Activated CD4-positive, alpha-beta T cell treated with anti-CD3 and anti-CD28 coated beads, Interleukin-2, amount 50 U/mL, for 16 hours (primary cell): Measurements from ENCODE around the gene PKNOX1.
"Not testable (repeated sequence)": the region's sequence is repeated elsewhere in the genome, so short reads cannot be mapped to it uniquely, and the experiment has no call there.

ENCODE experiments used
- DNase-seq: peaks from one replicate; pipeline ENCODE4 v3.0.0-alpha.2; 2020

The PKNOX1 gene

DNA sequence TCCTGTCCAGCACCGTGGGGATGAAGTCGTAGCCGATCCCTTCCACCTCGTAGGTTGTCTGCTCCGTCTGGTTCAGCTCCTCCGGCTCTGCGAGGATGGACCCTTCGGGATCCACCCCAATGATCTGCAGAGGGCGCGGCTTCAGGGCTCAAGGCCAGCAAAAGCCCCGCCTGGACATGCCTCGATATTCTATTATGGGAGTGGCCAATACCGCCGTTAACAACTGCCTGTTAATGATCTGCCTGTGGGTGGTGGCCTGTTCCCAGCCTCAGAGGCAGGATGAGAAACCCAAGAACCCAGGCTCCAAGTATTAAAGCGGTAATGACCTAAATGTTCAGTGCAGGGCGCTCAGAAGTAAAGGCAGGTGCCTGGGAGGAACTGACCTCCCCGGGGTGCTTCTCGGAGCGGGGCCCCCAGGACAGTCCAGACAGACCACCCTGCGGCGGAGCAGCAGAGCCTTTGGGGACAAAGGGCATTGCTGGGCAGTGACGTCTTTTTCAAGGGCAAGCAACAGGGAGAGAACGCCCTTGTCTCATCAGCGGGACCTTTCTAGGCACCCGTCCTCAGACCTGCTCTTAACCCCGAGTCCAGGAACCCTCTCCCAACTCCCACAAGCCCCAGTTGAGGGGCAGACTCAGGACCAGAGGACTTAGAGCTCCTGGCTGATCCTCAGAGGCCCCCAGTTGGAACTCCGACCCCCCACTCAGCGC is 88.7 kb downstream of the PKNOX1 start:
- DNase-seq = not testable (repeated sequence)

DNA sequence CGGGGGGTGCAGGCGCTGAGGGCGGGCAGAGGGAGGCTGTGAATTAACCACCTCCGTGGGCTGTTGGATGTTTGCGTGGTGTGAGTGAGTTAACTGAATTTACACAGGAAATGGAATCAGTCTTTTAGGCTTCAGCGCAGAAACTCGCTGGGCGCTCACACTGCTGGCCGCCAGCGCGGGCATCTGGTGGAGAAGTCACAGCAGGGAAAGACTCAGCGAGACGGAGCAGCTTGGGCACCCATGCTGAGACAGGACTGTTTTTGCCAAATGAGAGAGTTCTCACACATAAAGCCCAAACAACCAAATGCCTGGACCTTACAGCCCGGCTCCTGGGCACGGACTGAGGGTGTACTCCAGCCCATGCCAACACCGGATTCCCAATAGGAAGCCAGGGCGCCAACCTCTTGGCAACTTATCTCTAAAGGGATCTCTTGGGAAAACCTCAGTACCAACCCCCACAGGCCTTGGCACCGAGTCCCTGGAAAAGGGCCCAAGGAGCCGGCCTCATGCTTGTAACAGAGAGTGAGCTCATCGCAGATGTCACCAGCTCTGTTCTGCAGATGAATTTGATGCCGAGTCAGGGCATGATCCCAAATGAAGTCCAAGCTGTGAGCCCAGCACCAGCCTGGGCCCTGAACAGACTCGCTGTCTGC is 90.0 kb downstream of the PKNOX1 start:
- not testable (repeated sequence) for DNase-seq

DNA sequence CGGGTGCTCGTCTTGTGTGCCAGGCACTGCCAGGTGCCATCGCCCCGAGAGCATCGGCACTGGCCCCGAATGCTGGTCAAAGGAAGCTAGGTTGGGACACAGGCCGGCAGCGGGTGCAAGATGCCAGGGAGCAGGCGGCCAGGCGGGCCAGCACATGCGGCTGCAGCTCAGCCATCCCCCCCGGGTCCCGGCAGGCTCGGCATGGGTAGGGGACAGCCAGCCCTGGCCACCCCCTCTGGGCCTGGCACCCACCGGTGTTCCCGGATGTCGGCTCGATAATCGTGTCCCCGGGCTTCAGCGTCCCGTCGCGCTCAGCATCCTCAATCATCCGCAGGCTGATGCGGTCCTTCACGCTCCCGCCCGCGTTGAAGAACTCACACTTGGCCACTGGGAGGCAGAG is 91.6 kb downstream of the PKNOX1 start:
- DNase-seq = not testable (repeated sequence)

DNA sequence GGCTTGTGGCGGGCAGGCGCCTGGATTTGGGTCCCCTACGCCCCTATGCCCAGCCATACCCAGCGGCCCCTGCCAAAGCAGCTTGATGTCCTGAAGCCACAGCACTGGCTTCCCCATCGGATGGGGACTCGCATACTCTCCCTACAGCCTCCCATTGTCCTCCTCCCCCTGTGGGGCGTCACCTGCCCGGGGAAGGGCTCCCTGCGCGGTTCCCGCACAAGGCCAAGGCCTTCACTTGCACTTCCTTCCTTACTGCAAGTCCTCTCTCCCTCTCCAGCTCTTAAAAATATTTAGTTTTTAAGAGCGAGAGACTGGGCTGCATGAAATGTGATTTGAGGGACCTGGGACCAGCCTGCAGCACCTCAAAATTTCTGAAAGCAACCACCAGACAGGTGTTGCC is 92.3 kb downstream of the PKNOX1 start:
- DNase-seq = not testable (repeated sequence)

DNA sequence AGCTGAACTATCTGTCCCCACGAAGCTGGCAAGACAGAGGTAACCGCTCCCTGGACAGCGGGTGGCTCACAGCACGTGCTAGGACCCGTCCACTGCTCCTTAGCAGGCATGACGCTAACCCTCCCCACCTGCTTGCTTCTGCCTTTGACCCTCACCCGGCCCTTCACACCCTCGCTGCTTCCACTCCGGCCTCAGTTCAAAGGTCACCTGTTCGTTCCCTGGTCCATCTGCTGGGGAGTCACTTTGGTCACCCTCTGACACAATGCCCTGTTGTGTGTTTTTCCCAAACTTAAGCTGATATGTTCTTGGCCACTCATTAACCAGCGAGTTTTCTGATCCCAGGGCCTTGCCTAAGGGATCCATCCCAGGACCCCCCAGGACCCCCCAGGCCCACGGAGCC is 93.7 kb downstream of the PKNOX1 start:
- not testable (repeated sequence) for DNase-seq

DNA sequence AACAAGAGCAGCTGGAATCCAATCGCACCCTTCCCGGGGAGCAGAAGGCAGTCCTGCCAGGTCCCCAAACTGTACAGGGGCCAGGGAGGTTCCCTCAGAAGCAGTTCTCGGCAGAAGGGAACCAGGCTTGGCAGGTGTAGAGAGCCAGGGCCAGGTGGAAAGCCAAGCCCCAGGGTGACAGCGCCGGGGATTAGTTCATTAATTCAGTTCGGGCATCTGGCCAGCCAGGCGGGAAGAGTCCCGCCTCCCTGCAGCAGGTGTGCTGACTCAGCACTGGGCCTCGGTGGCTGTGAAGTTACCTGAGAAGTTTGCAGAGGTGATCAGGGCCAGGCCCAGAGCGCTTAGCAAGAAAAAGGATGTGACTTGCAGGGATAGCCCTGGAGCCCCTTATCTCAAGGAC is 95.3 kb downstream of the PKNOX1 start:
- DNase-seq = not testable (repeated sequence)

DNA sequence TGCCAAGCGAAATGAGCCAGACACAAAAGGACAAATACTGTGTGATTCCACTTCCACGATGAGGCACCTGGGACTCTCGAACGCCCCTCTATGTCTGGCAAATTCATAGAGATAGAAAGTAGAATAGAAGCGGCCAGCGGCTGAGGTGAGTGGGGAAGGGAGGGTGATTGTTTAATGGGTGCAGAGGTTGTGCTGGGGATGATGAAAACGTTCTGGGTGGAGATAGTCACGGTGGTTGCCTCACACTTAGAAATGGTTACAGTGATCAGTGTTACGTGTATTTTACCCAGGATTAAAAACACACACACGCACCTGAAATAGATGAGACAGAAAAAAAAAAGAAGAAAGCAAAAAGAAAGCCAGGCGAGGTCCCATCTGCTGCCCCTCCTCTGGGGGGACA is 98.4 kb downstream of the PKNOX1 start:
- not testable (repeated sequence) for DNase-seq

DNA sequence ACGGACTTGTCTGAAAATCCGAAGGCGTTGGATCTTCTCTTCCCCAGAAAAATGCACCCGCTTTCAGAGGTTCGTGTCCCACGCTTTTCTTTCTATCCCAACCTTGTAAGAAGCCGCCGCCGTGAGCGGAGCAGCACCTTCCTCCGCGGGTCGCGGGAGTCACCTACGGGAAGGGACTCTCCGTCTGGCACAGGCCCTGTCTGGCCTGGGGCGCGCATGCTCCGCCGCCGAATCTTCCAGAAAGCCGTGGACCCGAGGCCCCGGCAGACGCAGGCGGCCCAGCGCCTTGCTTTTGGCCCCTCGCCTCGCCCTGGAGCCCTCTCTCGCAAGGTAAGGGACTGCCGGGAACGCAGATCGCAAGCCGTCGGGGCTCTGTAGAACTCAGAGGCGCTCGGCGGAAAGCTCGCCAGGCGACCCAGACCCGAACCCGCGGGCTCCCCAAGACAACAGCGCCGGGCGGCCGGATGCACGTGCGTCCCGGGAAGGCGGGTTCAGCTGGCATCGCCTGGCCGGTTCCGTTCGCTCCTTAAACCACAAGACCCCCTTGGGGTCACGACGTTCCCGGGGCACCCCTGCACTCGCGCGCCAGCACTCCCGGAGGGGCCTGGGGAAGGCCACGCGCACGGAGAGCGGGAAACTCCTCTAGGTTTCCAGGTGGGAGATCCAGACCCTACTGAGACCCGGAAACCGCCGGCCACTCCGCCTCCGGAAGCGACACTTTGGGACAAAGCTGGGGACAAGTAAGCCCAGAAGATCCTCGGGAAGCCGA is 100.2 kb downstream of the PKNOX1 start:
- not testable (repeated sequence) for DNase-seq

DNA sequence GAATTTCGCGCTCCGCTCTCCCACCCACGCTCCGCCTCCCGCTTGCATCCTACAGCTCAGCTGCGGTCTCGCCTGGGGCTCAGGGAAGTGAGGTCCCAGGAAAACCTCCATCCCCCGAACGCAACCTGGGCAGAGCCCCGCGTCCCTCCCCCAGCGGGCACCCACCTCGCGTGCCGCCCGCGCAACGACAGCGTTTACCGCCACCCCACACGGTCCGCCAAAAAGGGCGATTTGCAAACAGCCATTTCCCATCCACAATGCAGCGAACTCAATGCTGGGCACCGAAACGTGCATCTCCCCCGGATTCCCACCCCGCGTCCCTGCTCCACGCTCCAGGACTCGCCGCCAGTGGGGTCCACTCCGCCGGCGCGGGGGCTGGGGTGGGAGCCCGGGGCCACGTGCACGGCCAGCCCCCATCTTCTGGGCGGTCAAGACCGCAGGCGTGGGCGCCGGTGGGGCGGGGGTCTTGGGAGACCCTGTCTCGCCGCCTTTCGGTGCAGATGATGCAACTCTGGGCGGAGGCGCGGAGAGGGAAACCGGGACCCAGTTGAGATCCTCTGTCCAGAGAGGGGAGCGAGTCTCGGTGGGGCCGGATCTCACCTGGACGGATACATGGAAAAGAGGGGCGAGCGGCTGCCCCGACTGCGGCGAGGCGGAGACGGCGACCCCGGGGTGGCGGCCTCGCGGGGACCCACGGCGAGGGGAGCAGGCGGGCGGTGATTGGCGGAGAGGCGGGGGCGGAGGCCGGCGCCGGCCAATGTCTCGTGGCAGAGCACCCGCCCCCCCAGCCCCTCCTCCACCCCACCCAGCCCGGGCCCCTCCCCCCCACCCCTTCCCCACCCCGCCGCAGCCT is 101.0 kb downstream of the PKNOX1 start, which contains the start of gene CBS:
Gene CBS, minus strand, starts transcription at position 666 of the 853 bp plus-strand sequence. CDS start 3,642 bp downstream, outside the sequence.
- not testable (repeated sequence) for DNase-seq

DNA sequence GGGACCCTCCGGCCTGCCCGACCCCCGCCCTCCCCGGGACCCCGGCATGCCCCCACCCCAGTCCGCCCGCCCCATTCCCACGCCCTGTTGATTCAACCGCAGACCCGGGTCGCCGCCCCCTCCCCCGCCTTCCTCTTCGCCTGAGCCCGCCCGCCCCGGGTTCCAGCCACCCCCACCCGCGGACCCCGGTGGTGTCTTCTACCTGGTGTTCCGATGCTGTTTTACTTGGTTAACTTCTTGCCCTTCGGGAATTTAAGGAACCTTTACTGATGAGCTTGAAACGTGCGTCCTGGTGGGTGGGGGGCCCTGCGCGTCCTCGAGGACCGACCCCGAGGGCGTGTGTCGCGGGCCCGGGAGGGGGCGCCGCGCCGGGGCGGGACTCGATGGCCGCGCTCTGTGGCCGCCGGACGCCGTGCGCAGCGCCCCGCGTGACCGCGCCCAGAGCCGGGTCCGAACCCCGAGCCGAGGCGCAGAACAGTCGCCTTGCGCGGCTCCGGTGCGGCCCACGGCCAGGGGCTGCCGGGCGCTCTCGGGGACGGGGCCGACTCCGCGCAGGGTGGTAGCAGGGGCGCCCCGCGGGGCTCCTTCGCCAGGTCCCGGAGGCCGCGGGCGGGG is 101.8 kb downstream of the PKNOX1 start:
- DNase-seq = not testable (repeated sequence)

DNA sequence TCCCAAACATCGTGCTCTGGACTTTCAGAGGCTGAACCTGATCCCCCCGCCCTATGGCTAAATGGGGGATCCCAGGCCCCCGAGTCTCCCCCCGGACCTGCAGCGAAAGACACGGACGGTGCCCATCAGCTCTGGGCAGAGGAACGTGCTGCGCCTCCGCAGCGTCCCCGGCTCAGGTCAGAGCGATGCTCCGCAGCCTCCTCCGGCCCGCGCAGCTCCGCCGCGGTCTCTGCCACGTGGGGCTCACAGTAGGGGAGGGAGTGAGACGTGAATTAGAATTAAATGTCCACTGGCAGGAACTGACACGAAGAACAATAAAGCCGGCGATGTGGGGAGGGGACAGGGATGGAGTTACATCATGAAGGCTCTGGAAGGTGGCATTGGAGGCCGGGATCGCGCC is 102.3 kb downstream of the PKNOX1 start:
- not testable (repeated sequence) for DNase-seq

DNA sequence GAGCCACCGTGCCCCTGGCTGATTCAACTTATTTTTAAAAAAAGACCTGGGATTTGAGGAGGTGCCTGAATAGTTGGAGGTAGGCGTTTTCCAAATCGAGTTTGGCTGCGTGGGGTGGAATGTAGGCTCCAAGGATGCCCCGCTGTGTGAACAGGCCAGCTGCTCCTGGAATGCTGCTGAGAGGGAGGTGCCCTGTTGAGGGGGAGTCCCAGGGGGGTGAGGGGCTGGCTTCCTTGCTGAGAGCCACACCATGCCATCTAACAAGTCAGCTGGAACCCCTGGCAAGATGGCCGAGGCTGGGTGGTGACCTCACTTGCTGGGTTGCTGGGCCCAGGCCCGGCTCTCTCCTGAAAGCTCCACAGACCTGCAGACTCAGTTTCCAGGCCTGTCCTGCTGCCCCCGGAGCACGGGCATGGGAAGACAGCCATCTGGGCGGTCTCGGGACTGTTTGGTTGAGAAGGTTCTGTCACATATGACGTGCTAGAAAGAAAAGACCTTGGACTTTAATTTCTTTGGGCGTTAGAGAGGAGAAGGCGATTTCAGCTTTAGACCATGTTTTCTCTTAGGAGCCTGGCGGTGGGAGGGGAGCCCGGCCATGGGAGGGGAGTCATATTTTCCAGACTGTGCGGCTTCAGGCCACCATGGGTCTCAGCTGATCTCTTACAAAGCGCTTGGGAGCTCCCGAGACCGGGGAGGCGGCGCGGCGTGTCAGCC is 108.4 kb downstream of the PKNOX1 start:
- DNase-seq = not testable (repeated sequence)
